HepG2 (cell line): ENCODE measurements around the gene CKAP5. TPM values are rescaled to one million over a fixed set of nuclear protein-coding genes. Genes with fewer than 3 reads are reported as not detected.

Experiments
- CENPT ChIP-seq: sonication (generic); formaldehyde crosslinking; IDR thresholded peaks from 2 replicates; pipeline ENCODE4 v1.8.0; 2022; ENCODE audit warnings: low read depth, mild to moderate bottlenecking, moderate library complexity, missing genetic modification reagents
- KDM1A ChIP-seq: IDR thresholded peaks from 2 replicates; pipeline ENCODE4 v1.6.1; 2016; ENCODE audit warnings: missing compliant biosample characterization
- PHF8 ChIP-seq: sonication (generic); formaldehyde crosslinking; IDR thresholded peaks from 2 replicates; pipeline ENCODE4 v1.5.0; 2020; ENCODE audit warnings: missing genetic modification reagents
- RFX1 ChIP-seq: fragments of 450-650 bp; IDR thresholded peaks from 2 replicates; pipeline ENCODE4 v1.6.1; 2017
- SOX13 ChIP-seq, 3 experiments: fragments of 450-650 bp in 1 of 3; sonication (generic) in 1 of 3; formaldehyde crosslinking in 1 of 3; IDR thresholded peaks in 2 of 3; conservative IDR thresholded peaks in 1 of 3; 2 replicates each; pipeline versions ENCODE4 v1.5.0 to v1.6.1; 2016 to 2020; ENCODE audit warnings: antibody characterized with exemption in 1 of 3, mild to moderate bottlenecking in 1 of 3, missing compliant biosample characterization in 1 of 3, missing genetic modification reagents in 1 of 3, moderate library complexity in 1 of 3
- SOX6 ChIP-seq, 2 experiments: fragments of 450-650 bp in 1 of 2; sonication (generic) in 1 of 2; formaldehyde crosslinking in 1 of 2; IDR thresholded peaks; 2 replicates each; pipeline versions ENCODE4 v1.4.0 to v1.6.1; 2017 to 2020; ENCODE audit warnings: antibody characterized with exemption in 1 of 2, mild to moderate bottlenecking in 1 of 2, missing genetic modification reagents in 1 of 2
- WIZ ChIP-seq: sonication (generic); formaldehyde crosslinking; IDR thresholded peaks from 2 replicates; pipeline ENCODE4 v1.5.1; 2020; ENCODE audit warnings: mild to moderate bottlenecking, missing genetic modification reagents
- ZMAT3 ChIP-seq: sonication (generic); formaldehyde crosslinking; conservative IDR thresholded peaks from 2 replicates; pipeline ENCODE4 v1.7.0; 2021; ENCODE audit warnings: missing genetic modification reagents
- ZNF382 ChIP-seq: sonication (generic); formaldehyde crosslinking; IDR thresholded peaks from 2 replicates; pipeline ENCODE4 v1.5.0; 2020; ENCODE audit warnings: missing genetic modification reagents, mild to moderate bottlenecking, borderline replicate concordance
- ZNF543 ChIP-seq: sonication (generic); formaldehyde crosslinking; IDR thresholded peaks from 2 replicates; pipeline ENCODE4 v1.4.0; 2020; ENCODE audit warnings: mild to moderate bottlenecking, missing genetic modification reagents
- ZNF598 ChIP-seq: sonication (generic); formaldehyde crosslinking; IDR thresholded peaks from 2 replicates; pipeline ENCODE4 v1.5.1; 2020; ENCODE audit warnings: mild to moderate bottlenecking, missing genetic modification reagents, borderline replicate concordance
- ZNF761 ChIP-seq: sonication (generic); formaldehyde crosslinking; conservative IDR thresholded peaks from 2 replicates; pipeline ENCODE4 v1.4.0; 2020; ENCODE audit warnings: mild to moderate bottlenecking, missing genetic modification reagents
- polyA plus RNA-seq, 8 experiments: library from polyadenylated mRNA; depleted of rRNA in 3 of 8; stranded (reverse) in 7 of 8; unstranded in 1 of 8; fragments of >200 nt; fragmentation: Illumina TruSeq in 4 of 8; extraction: Trizol in 4 of 8; gene quantifications; 2 replicates each; pipeline versions ENCODE4 v1.2.1 to v1.2.3, GENCODE V29; 2011 to 2016; ENCODE audit warnings: low read depth in 4 of 8, missing spikeins in 1 of 8, mixed read lengths in 1 of 8; ENCODE audit not compliant: insufficient read depth in 1 of 8
- total RNA-seq, 5 experiments: library from RNA; depleted of rRNA; stranded (reverse); fragments of >200 nt; fragmentation: Illumina TruSeq; extraction: Trizol; gene quantifications; 2 replicates each; pipeline ENCODE4 v1.2.3, GENCODE V29; 2016; ENCODE audit warnings: low read depth in 1 of 5
- TF ChIP-seq, protein P1 (sequence below): sonication (generic); formaldehyde crosslinking; IDR thresholded peaks from 2 replicates; pipeline ENCODE4 v1.4.0; 2020; ENCODE audit warnings: mild to moderate bottlenecking, missing genetic modification reagents
- TF ChIP-seq, protein P2 (sequence below): sonication (generic); formaldehyde crosslinking; IDR thresholded peaks from 2 replicates; pipeline ENCODE4 v1.4.0; 2020; ENCODE audit warnings: mild to moderate bottlenecking, missing genetic modification reagents
- TF ChIP-seq, protein P3 (sequence below): sonication (generic); formaldehyde crosslinking; IDR thresholded peaks from 2 replicates; pipeline ENCODE4 v1.8.0; 2022; ENCODE audit warnings: mild to moderate bottlenecking, missing genetic modification reagents
- TF ChIP-seq, protein P4 (sequence below): sonication (generic); formaldehyde crosslinking; IDR thresholded peaks from 2 replicates; pipeline ENCODE4 v1.5.0; 2020; ENCODE audit warnings: missing genetic modification reagents
- TF ChIP-seq, protein P5 (sequence below): sonication (generic); formaldehyde crosslinking; IDR thresholded peaks from 2 replicates; pipeline ENCODE4 v1.4.0; 2020; ENCODE audit warnings: low read depth, mild to moderate bottlenecking, missing genetic modification reagents
- TF ChIP-seq, protein P6 (sequence below): sonication (generic); formaldehyde crosslinking; IDR thresholded peaks from 2 replicates; pipeline ENCODE4 v1.4.0; 2020; ENCODE audit warnings: mild to moderate bottlenecking, low read depth, missing genetic modification reagents

Gene CKAP5
- total and polyA plus RNA-seq, 2 of the 13 experiments (the other 11 are each of a cell fraction or from before 2014, with no cell fraction given), result 79.2 to 103 TPM

DNA sequence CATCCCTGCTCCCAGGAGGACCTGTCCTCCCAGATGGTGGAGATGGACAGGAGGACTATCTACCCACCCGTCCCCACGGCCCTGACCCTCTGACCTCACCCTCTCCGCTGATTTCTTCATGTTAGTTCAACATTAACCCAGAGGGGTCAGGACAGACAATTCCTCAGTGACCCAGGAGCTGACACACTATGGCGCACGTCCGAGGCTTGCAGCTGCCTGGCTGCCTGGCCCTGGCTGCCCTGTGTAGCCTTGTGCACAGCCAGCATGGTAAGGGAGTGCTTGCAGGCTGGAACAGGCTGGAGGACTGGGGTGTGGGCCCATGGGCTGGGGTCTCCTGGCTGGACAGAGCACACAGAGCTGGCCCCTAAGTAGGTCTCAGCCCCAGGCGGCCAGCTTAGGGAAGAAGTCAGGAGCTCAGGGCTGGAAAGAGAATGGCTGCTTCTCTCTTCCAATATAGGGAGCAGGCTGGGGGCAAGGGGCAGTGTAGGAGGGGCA is 127.0 kb downstream of the CKAP5 start, which contains the start of gene F2 (continued):
- 0 out of 2 replicates have a peak, but pooled peaks have one; percentile 6 for TF ChIP-seq KDM1A (CRISPR knock-in tag)
- TF ChIP-seq, protein P1, sequence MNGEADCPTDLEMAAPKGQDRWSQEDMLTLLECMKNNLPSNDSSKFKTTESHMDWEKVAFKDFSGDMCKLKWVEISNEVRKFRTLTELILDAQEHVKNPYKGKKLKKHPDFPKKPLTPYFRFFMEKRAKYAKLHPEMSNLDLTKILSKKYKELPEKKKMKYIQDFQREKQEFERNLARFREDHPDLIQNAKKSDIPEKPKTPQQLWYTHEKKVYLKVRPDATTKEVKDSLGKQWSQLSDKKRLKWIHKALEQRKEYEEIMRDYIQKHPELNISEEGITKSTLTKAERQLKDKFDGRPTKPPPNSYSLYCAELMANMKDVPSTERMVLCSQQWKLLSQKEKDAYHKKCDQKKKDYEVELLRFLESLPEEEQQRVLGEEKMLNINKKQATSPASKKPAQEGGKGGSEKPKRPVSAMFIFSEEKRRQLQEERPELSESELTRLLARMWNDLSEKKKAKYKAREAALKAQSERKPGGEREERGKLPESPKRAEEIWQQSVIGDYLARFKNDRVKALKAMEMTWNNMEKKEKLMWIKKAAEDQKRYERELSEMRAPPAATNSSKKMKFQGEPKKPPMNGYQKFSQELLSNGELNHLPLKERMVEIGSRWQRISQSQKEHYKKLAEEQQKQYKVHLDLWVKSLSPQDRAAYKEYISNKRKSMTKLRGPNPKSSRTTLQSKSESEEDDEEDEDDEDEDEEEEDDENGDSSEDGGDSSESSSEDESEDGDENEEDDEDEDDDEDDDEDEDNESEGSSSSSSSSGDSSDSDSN (CRISPR knock-in tag), result peak; percentile 11; the same call in 1 of the 2 replicates
- TF ChIP-seq, protein P2, sequence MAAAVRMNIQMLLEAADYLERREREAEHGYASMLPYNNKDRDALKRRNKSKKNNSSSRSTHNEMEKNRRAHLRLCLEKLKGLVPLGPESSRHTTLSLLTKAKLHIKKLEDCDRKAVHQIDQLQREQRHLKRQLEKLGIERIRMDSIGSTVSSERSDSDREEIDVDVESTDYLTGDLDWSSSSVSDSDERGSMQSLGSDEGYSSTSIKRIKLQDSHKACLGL (CRISPR knock-in tag), result peak; percentile 35; the same call in 1 of the 2 replicates
- TF ChIP-seq, protein P3, sequence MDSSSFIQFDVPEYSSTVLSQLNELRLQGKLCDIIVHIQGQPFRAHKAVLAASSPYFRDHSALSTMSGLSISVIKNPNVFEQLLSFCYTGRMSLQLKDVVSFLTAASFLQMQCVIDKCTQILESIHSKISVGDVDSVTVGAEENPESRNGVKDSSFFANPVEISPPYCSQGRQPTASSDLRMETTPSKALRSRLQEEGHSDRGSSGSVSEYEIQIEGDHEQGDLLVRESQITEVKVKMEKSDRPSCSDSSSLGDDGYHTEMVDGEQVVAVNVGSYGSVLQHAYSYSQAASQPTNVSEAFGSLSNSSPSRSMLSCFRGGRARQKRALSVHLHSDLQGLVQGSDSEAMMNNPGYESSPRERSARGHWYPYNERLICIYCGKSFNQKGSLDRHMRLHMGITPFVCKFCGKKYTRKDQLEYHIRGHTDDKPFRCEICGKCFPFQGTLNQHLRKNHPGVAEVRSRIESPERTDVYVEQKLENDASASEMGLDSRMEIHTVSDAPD (CRISPR knock-in tag), result peak; percentile 89
- peak; percentile 90 for TF ChIP-seq CENPT (CRISPR knock-in tag)
- TF ChIP-seq ZMAT3 (CRISPR knock-in tag), result peak; percentile 82
- no peak for TF ChIP-seq RFX1
- peak; percentile 69 for TF ChIP-seq PHF8 (CRISPR knock-in tag)
- TF ChIP-seq ZNF543, result peak; percentile 19
- no peak for TF ChIP-seq WIZ (CRISPR knock-in tag)
- TF ChIP-seq, protein P4, sequence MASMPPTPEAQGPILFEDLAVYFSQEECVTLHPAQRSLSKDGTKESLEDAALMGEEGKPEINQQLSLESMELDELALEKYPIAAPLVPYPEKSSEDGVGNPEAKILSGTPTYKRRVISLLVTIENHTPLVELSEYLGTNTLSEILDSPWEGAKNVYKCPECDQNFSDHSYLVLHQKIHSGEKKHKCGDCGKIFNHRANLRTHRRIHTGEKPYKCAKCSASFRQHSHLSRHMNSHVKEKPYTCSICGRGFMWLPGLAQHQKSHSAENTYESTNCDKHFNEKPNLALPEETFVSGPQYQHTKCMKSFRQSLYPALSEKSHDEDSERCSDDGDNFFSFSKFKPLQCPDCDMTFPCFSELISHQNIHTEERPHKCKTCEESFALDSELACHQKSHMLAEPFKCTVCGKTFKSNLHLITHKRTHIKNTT (CRISPR knock-in tag), result no peak
- TF ChIP-seq SOX13 (IDR thresholded peaks at IDR 0.05), result peak; percentile 66; the same call in 1 of the 2 replicates
- peak in 1 of 2 experiments; percentile 98; a peak in 2 of 4 replicates for TF ChIP-seq SOX13 (CRISPR knock-in tag; conservative IDR thresholded peaks at IDR 0.05 in 1 of 2, IDR thresholded peaks at IDR 0.05 in 1 of 2)
- TF ChIP-seq ZNF761 (CRISPR knock-in tag), result 0 out of 2 replicates have a peak, but pooled peaks have one; percentile 71
- TF ChIP-seq SOX6 (IDR thresholded peaks at IDR 0.05), result no peak
- TF ChIP-seq SOX6 (CRISPR knock-in tag; IDR thresholded peaks at IDR 0.05), result peak; percentile 98
- TF ChIP-seq, protein P5, sequence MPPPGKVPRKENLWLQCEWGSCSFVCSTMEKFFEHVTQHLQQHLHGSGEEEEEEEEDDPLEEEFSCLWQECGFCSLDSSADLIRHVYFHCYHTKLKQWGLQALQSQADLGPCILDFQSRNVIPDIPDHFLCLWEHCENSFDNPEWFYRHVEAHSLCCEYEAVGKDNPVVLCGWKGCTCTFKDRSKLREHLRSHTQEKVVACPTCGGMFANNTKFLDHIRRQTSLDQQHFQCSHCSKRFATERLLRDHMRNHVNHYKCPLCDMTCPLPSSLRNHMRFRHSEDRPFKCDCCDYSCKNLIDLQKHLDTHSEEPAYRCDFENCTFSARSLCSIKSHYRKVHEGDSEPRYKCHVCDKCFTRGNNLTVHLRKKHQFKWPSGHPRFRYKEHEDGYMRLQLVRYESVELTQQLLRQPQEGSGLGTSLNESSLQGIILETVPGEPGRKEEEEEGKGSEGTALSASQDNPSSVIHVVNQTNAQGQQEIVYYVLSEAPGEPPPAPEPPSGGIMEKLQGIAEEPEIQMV (CRISPR knock-in tag), result peak; percentile 76; the same call in 1 of the 2 replicates
- TF ChIP-seq, protein P6, sequence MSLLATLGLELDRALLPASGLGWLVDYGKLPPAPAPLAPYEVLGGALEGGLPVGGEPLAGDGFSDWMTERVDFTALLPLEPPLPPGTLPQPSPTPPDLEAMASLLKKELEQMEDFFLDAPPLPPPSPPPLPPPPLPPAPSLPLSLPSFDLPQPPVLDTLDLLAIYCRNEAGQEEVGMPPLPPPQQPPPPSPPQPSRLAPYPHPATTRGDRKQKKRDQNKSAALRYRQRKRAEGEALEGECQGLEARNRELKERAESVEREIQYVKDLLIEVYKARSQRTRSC (CRISPR knock-in tag), result no peak
- TF ChIP-seq ZNF598 (CRISPR knock-in tag), result no peak
- TF ChIP-seq ZNF382 (CRISPR knock-in tag), result no peak
